Activated T-cell treated with anti-CD3 and anti-CD28 coated beads, Interleukin-2, amount 50 U/mL, for 72 hours (primary cell): ENCODE results near the gene TGFB1I1. TPM values are rescaled to one million over a fixed set of nuclear protein-coding genes. Genes with fewer than 3 reads are reported as not detected.
"Not testable (repeated sequence)": the region's sequence is repeated elsewhere in the genome, so short reads cannot be mapped to it uniquely, and the experiment has no call there.

Experiments
- ATAC-seq, 2 donors: fragments of 150-1000 bp; cut with Tn5 transposase; replicated peaks in 1 of 2; 2 replicates each; pipeline ENCODE4 v1.10.0; 2021; ENCODE audit warnings: moderate library complexity in 2 of 2, mild to moderate bottlenecking in 1 of 2
- DNase-seq, 2 donors: peaks; one replicate each; pipeline ENCODE4 v3.0.0; 2021 to 2022; ENCODE audit warnings: mixed read lengths in 1 of 2
- H3K27ac Mint-ChIP-seq: one replicate; pipeline ENCODE4 v1.8.0; 2022; ENCODE audit warnings: mild to moderate bottlenecking, moderate library complexity, mixed read lengths
- H3K27me3 Mint-ChIP-seq: one replicate; pipeline ENCODE4 v1.8.0; 2022; ENCODE audit warnings: low read depth, mixed read lengths
- H3K36me3 Mint-ChIP-seq, 2 donors: one replicate each; pipeline ENCODE4 v1.8.0; 2022; ENCODE audit warnings: mixed read lengths in 2 of 2, mild to moderate bottlenecking in 1 of 2; ENCODE audit not compliant: insufficient read depth in 2 of 2
- H3K4me1 Mint-ChIP-seq: one replicate; pipeline ENCODE4 v1.8.0; 2022; ENCODE audit warnings: low read depth, mixed read lengths
- H3K4me3 Mint-ChIP-seq, 2 donors: one replicate each; pipeline ENCODE4 v1.8.0; 2022; ENCODE audit warnings: mild to moderate bottlenecking in 2 of 2, mixed read lengths in 2 of 2, moderate library complexity in 2 of 2
- H3K9me3 Mint-ChIP-seq, 2 donors: one replicate each; pipeline ENCODE4 v1.8.0; 2022; ENCODE audit warnings: mixed read lengths in 2 of 2
- total RNA-seq, 2 donors: library from RNA; stranded (reverse); gene quantifications; one replicate each; pipeline ENCODE4 v1.2.3, GENCODE V29; 2022

Gene TGFB1I1
- total RNA-seq, 2 donors from 2014 or later = 1.3 to 4.4 TPM

GRCh38 chr16:31488468-31489297 lies 16.7 kb downstream of the TGFB1I1 start:
- Mint-ChIP-seq H3K27ac (no peak overlapping the region), H3K36me3 (no peaks in the 10 kb centered on the region), H3K4me3 (peak overlapping the region; percentile 92 to 94), H3K9me3 (no peaks in the 10 kb centered on the region), H3K27me3 (no peaks in the 10 kb centered on the region), H3K4me1 (no peaks in the 10 kb centered on the region)
- ATAC-seq (no peak), DNase-seq (no peak)

- H3K36me3 Mint-ChIP-seq = no peaks in the 10 kb centered on the region
- H3K27me3 Mint-ChIP-seq = no peaks in the 10 kb centered on the region
- H3K4me3 Mint-ChIP-seq = peak overlapping the region; percentile 35 to 55
- H3K27ac Mint-ChIP-seq = no peak overlapping the region
- ATAC-seq (no peak), DNase-seq (no peak)
- H3K9me3 Mint-ChIP-seq = no peaks in the 10 kb centered on the region
- no peaks in the 10 kb centered on the region for H3K4me1 Mint-ChIP-seq
These were observed 17.3 kb downstream of the TGFB1I1 start for GRCh38 chr16:31489298-31489564.

- DNase-seq (no peak), ATAC-seq (no peak)
- Mint-ChIP-seq H3K4me3 (peak overlapping the region in 1 of 2 donors; percentile 53), H3K9me3 (no peaks in the 10 kb centered on the region), H3K27ac (no peak overlapping the region), H3K36me3 (no peaks in the 10 kb centered on the region), H3K4me1 (no peaks in the 10 kb centered on the region), H3K27me3 (no peaks in the 10 kb centered on the region)
These were observed 17.9 kb downstream of the TGFB1I1 start for GRCh38 chr16:31489616-31490584.

- no peaks in the 10 kb centered on the region for H3K9me3 Mint-ChIP-seq
- no peak overlapping the region for H3K27ac Mint-ChIP-seq
- H3K4me3 Mint-ChIP-seq = no peak overlapping the region
- no peaks in the 10 kb centered on the region for H3K36me3 Mint-ChIP-seq
- DNase-seq (no peak), ATAC-seq (no peak)
- no peaks in the 10 kb centered on the region for H3K4me1 Mint-ChIP-seq
- no peaks in the 10 kb centered on the region for H3K27me3 Mint-ChIP-seq
These were observed 19.9 kb downstream of the TGFB1I1 start for GRCh38 chr16:31491778-31492418.

- no peaks in the 10 kb centered on the region for H3K9me3 Mint-ChIP-seq
- no peak for ATAC-seq
- H3K36me3 Mint-ChIP-seq = no peaks in the 10 kb centered on the region
- H3K4me3 Mint-ChIP-seq = no peak overlapping the region
- H3K4me1 Mint-ChIP-seq = no peaks in the 10 kb centered on the region
- H3K27ac Mint-ChIP-seq = no peak overlapping the region
- no peaks in the 10 kb centered on the region for H3K27me3 Mint-ChIP-seq
- no peak for DNase-seq
These were observed 21.7 kb downstream of the TGFB1I1 start for GRCh38 chr16:31493506-31494125.

GRCh38 chr16:31496670-31497069 lies 24.7 kb downstream of the TGFB1I1 start:
- ATAC-seq (no peak), DNase-seq (no peak)
- Mint-ChIP-seq H3K4me3 (no peak overlapping the region), H3K9me3 (no peaks in the 10 kb centered on the region), H3K27ac (no peak overlapping the region), H3K4me1 (no peaks in the 10 kb centered on the region), H3K36me3 (no peaks in the 10 kb centered on the region), H3K27me3 (no peaks in the 10 kb centered on the region)

GRCh38 chr16:31498493-31498892 lies 26.5 kb downstream of the TGFB1I1 start:
- DNase-seq = no peak
- no peaks in the 10 kb centered on the region for H3K36me3 Mint-ChIP-seq
- H3K27ac Mint-ChIP-seq = no peak overlapping the region
- no peaks in the 10 kb centered on the region for H3K9me3 Mint-ChIP-seq
- H3K4me1 Mint-ChIP-seq = no peaks in the 10 kb centered on the region
- ATAC-seq = no peak
- H3K27me3 Mint-ChIP-seq = no peaks in the 10 kb centered on the region
- H3K4me3 Mint-ChIP-seq = no peak overlapping the region

- H3K27ac Mint-ChIP-seq = no peak overlapping the region
- no peaks in the 10 kb centered on the region for H3K9me3 Mint-ChIP-seq
- DNase-seq (no peak), ATAC-seq (no peak)
- H3K36me3 Mint-ChIP-seq = no peaks in the 10 kb centered on the region
- peaks cover 1% of the 10 kb centered on the region for H3K4me1 Mint-ChIP-seq
- no peak overlapping the region for H3K4me3 Mint-ChIP-seq
- no peaks in the 10 kb centered on the region for H3K27me3 Mint-ChIP-seq
These were observed 28.0 kb downstream of the TGFB1I1 start for GRCh38 chr16:31499928-31500327.

GRCh38 chr16:31501226-31501965 lies 29.4 kb downstream of the TGFB1I1 start:
- Mint-ChIP-seq H3K9me3 (no peaks in the 10 kb centered on the region), H3K4me1 (peaks cover 16% of the 10 kb centered on the region), H3K27me3 (no peaks in the 10 kb centered on the region), H3K4me3 (no peak overlapping the region), H3K27ac (no peak overlapping the region), H3K36me3 (peaks cover 2 to 3% of the 10 kb centered on the region in 2 donors)
- no peak for DNase-seq
- ATAC-seq = no peak

- Mint-ChIP-seq H3K36me3 (peaks cover 2 to 3% of the 10 kb centered on the region in 2 donors), H3K27ac (no peak overlapping the region), H3K4me1 (peaks cover 21% of the 10 kb centered on the region), H3K4me3 (no peak overlapping the region), H3K9me3 (no peaks in the 10 kb centered on the region), H3K27me3 (no peaks in the 10 kb centered on the region)
- ATAC-seq (no peak), DNase-seq (no peak)
These were observed 30.0 kb downstream of the TGFB1I1 start for GRCh38 chr16:31501966-31502348.

- Mint-ChIP-seq H3K4me1 (peaks cover 28% of the 10 kb centered on the region), H3K27ac (no peak overlapping the region), H3K27me3 (no peaks in the 10 kb centered on the region), H3K36me3 (peaks cover 2 to 3% of the 10 kb centered on the region in 2 donors), H3K9me3 (no peaks in the 10 kb centered on the region), H3K4me3 (no peak overlapping the region)
- no peak for DNase-seq
- ATAC-seq = no peak
These were observed 31.0 kb downstream of the TGFB1I1 start for GRCh38 chr16:31502981-31503380.

- not testable (repeated sequence) for H3K36me3 Mint-ChIP-seq, H3K27me3 Mint-ChIP-seq, H3K9me3 Mint-ChIP-seq, H3K4me3 Mint-ChIP-seq, H3K27ac Mint-ChIP-seq, ATAC-seq, DNase-seq
- H3K4me1 Mint-ChIP-seq = peaks cover 30% of the 10 kb centered on the region
These were observed 31.6 kb downstream of the TGFB1I1 start for GRCh38 chr16:31503555-31503954.
